IPS DF 4.7 (cell line): ENCODE data around the gene PF4V1.

Source experiments
- DNase-seq: peaks from one replicate; pipeline ENCODE4 v3.0.0-alpha.2; 2013; ENCODE audit warnings: low spot score; ENCODE audit errors: extremely low read depth

Gene PF4V1

GRCh38 chr4:73844806-73845205 is 8.3 kb upstream of the PF4V1 start:
- DNase-seq: no peak

- no peak for DNase-seq
Observed at GRCh38 chr4:73847526-73848182, 5.4 kb upstream of the PF4V1 start.

- no peak for DNase-seq
Observed at GRCh38 chr4:73848183-73848777, 4.8 kb upstream of the PF4V1 start.

GRCh38 chr4:73850261-73850970 is 2.7 kb upstream of the PF4V1 start:
- DNase-seq: no peak

- no peak for DNase-seq
Observed at GRCh38 chr4:73851293-73851692, 1.8 kb upstream of the PF4V1 start.

GRCh38 chr4:73852771-73853170 is 325 bp upstream of the PF4V1 start:
- no peak for DNase-seq

- no peak for DNase-seq
Observed at GRCh38 chr4:73853718-73854473, 800 bp downstream of the PF4V1 start.

GRCh38 chr4:73855406-73855805 is 2.3 kb downstream of the PF4V1 start:
- DNase-seq: no peak

- no peak for DNase-seq
Observed at GRCh38 chr4:73856518-73856917, 3.4 kb downstream of the PF4V1 start.

GRCh38 chr4:73859614-73860088 is 6.6 kb downstream of the PF4V1 start:
- no peak for DNase-seq

GRCh38 chr4:73860181-73860580 is 7.1 kb downstream of the PF4V1 start:
- no peak for DNase-seq

- no peak for DNase-seq
Observed at GRCh38 chr4:73860917-73861316, 7.8 kb downstream of the PF4V1 start.

GRCh38 chr4:73862322-73862721 is 9.2 kb downstream of the PF4V1 start:
- no peak for DNase-seq

- no peak for DNase-seq
Observed at GRCh38 chr4:73864365-73864764, 11.3 kb downstream of the PF4V1 start.

GRCh38 chr4:73864961-73865360 is 11.9 kb downstream of the PF4V1 start:
- no peak for DNase-seq

- DNase-seq: no peak
Observed at GRCh38 chr4:73865431-73866096, 12.5 kb downstream of the PF4V1 start.

- no peak for DNase-seq
Observed at GRCh38 chr4:73866246-73866645, 13.2 kb downstream of the PF4V1 start.

GRCh38 chr4:73867783-73868182 is 14.7 kb downstream of the PF4V1 start:
- no peak for DNase-seq

- DNase-seq: no peak
Observed at GRCh38 chr4:73868206-73869129, 15.4 kb downstream of the PF4V1 start.
